DMS79 treated with DMSO at 0.1 percent for 48 hours (cell line): ENCODE data around the gene GLRX5.
A peak's percentile ranks its signal among the peaks of the same experiment; 100 is the strongest.
"Not testable (repeated sequence)": the region's sequence is repeated elsewhere in the genome, so short reads cannot be mapped to it uniquely, and the experiment has no call there.

Experiments
- DNase-seq: peaks from one replicate; lab custom pipeline; 2025; lab: John Stamatoyannopoulos, UW

Gene GLRX5

DNA sequence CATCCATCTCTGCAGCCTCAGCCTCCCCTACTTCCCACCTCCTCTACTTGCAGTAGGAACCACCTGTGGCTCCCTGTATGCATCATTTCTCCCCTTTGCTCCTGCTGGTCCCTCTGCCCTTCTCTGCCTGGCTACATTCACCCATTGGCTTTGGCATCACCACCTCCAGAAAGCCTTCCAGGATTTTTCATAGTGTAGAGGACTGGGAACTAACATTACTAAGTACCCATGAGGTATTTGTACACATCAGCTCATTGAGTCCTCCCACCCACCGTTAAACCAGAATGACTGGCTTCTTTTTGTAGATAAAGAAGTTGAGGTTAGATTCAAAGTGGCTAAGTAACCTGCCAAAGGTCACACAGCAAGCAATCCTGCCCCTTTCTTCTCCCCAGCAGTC is 35.5 kb upstream of the GLRX5 start:
- no peak for DNase-seq

DNA sequence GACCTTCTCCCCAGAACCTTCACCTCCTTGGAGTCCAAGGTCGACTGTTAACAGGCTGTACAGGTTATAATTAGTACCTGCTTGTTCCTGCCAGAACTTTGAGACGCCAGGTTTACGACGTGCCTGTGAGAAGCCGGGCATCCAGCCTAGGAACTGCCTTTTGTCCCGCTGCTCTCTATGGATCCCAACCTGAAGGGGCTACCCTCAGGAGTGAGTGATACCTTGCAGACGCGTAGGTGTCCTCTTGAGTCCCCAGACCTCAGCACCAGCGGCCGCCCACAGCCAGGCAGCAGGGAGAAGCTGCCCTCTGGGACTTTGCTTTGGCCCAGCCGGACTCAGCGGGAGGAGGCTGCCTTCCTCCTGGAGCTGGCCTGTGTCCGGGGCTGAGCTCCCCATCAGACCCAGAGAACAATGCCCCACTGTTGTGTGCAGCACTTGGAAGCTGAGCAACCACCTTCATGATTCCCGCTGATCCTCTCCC is 34.6 kb upstream of the GLRX5 start:
- no peak for DNase-seq

DNA sequence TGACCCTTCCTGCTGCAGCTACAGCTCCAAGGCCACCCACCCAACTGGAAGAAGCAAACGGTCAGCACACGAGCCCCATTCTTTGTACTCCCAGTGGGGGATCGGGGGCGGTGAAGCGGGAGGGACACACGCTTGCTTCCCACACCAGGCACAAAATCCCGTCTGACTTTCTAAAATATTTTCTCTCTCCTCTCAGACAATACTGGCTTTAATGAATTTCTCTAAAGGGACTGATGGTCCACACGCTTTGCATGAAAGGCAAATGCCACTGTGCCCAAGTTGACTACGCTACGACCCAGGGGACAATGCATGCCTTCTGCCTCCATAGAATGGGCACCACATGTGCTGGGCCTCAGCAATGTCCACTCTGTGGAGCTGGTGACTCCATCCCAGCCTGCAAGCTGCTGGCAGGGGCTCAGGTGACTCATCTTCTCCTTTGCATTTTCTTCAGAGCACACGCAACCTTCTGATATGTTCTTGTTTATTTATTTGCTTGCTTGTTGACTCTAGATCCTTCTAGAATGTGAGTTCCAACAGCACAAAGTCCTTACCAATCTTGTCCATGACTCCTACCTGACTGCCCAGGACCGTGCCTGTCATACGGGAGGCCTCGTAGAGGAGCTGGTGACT is 34.0 kb upstream of the GLRX5 start:
- DNase-seq, result no peak

DNA sequence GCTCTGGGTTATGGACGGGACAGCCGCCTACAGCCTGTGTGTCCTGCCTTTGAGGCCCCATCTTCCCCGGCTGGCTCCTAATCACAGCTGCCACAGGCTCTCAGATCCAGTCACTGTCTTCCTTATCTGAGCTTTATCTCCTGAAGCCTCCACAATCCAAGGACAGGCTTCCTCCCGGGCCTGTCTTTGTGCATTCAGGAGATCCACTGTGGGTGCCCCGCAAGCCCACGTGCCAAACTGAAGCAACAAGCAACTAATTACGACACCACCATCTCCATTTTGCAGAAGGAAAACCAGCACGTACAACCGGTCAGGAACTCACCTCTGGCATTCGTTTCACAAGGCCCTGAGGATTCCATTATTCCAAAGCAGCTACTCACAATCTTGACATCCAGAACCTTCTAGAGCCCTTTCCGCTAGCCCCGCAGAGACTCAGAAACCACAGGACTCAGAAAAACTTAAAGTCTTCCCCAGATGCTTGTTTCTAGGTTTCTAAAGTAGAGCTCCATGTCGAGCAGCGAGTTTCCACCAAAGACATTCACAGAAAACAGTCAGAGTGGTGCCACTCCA is 32.4 kb upstream of the GLRX5 start:
- no peak for DNase-seq

DNA sequence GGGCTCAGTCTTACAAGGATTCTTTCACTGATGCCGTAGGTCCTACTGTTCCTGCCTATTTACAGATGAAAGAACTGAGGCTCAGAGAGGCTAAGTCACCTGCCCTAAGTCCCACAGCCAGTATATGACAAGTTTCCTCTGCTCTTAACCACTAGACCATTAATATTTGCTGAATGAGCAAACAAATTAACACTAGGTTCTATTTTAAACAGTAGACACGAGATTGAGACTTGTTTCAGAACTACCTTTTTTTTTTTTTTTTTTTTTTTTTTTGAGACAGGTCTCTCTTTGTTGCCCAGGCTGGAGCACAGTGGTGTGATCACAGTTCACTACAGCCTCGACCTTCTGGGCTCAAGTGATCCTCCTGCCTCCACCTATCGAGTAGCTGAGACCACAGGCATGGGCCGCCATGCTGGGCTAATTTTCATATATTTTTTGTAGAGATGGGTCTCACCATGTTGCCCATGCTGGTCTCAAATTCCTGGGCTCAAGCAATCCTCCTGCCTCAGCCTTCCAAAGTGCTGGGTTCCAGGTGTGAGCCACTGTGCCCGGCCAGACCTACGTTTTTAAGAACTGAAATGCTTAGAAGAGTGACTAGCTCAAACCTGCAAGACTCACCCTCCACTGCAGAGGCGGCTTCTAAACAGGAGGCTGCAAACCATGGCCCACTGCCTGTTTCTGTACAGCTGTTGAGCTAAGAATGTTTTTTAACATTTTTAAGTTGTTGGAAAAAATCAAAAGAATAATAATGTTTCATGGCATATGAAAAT is 31.3 kb upstream of the GLRX5 start:
- no peak for DNase-seq

DNA sequence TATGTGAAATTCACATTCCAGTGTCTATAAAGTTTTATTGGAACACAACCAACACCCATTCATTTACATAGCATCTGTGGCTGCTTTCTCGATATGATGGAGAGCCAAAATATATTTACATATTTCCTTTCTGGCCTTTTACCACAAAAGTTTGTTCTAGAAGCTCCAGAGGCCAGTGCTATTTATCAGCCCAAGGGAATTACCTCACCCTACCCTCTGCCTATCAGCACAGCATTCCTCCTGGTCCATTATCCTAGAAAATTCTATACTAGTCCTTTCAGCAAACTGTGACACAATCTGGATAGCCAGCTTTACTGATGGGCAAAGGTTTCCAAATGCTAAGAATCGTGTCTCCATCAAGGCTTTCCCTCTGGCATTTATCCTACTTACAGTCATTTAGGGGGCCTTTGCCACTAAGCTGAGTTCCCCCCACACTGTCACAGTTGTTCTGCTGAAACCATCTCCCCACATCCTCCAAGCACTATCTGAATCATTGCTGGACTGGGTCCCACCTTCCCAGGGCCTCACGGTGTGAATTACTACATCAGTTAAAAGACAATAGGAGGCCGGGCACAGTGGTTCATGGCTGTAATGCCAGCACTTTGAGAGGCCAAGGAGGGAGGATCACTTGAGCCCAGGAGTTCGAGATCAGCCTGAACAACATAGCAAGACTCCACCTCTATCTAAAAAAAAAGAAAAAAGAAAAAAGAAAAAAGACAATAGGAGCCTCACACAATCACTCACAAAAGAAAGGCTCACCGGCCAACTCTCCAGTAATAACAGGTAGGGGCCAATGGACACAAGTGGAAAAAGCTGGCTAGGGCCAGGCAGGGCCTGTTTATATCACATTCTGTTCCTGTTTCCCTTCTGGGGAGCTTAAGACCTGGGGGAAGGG is 30.5 kb upstream of the GLRX5 start:
- DNase-seq, result no peak

DNA sequence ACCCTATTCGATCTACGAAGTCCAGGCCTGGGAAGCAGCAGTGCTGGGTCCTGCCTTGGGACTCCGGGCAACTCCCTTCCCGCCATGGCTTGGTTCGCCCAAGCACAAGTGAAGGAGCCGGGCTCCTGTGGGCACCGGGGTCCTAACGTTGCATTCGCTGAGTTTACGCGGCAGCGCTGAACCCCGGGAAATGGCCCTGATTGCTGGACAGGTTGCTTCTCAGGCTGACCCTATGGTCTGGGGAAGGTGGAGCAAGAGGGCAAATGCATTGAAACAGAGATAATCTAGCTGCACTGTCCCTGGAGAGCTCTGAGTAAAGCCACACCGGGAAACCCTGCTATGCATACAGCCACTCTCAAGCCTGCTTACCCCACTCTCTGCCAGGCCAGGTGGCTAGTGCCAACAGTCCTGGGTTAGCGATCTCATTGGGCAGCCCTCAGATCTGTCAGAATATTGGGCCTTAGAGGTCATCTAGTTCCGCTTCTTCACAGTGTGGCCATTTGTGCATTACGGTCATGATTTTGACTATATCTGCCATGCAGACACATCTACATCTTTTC is 29.7 kb upstream of the GLRX5 start:
- no peak for DNase-seq

DNA sequence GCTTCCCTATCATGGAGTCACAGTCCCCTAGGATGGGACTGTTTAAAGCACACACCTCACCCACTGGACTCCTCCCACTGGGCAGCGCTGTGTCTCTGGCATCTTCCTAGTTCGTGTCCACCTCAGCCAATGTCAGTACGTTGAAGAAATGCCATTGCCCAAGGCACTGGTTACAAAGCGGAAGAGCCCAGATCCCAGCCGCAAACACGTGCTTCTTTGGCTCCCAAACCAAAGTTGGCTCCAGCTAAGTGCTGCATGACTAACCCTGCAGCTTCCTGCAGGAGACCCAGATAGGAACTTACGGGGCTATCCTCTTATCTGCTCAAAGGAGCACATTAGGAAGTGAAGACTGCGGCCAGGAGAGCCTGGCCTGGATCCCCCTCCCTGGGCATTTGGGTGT is 27.7 kb upstream of the GLRX5 start:
- no peak for DNase-seq

DNA sequence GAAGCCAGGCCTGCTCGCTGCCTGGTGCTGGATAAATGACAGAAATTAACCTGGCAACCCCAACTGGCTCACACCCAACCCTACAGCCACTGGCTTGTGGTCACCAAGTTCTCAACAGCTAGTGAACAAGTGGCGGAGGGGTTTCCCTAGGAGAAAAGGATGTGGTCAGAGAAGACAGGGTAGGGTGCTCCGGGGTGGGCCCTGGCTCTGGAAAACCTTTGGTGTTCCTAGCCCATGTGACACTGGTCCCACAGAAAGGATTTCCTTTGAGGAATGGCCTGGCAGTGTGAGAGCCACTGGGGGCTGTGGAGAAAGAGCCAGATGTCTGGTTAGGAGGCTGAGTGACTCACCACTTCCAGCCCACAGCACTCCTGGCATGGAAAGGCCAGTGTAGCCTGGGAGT is 27.1 kb upstream of the GLRX5 start:
- peak; percentile 59 for DNase-seq

DNA sequence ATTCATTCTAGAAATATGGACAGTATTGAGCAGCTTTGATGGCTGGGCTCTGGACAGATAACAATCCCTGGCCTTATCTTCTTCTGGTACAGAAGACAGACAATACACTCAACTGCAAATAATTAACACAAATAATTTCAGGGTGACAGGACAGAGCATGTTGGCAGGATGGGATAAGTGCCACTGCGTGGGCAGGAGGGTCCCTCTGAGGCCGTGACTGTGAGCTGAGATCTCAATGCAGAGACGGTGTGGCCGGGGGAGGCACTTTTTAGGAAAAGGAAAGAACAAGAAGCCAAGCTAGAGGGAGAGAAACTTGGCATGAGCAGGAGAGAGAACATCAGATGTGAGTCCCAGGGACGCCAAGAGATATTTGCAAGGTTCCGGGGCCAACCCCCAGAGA is 26.5 kb upstream of the GLRX5 start:
- no peak for DNase-seq

DNA sequence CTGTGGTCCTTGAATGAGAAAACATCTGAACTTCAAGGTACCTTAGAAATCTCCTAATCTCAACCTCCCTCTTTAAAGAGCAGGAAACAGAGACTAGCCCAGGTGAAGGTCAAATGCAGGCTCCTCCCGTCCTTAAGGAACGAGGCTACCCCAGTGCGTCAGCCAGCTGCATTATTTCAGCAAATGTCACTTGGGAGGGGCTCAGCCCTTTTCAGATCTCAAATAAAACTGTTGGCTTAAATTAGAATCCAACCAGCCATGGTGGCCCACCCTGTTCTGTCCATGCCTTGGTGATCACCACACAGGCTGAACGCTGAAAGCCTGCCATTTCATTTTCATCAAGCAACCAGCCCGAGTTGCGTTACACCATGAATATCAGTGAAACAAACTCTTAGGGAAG is 25.4 kb upstream of the GLRX5 start:
- DNase-seq, result no peak

DNA sequence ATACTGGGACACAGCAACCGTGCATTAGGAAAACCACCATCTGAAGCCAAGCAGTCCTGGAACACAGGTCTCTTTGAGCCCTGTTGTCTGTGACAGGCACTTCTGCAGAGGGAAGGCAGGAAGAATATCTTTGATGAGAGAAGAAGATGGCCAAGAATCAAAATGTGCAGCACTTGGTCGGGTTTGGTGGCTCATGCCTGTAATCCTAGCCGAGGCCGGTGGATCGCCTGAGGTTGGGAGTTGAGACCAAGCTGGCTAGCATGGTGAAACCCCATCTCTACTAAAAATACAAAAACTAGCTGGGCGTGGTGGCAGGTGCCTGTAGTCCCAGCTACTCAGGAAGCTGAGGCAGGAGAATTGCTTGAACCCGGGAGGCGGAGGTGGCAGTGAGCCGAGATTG is 24.5 kb upstream of the GLRX5 start:
- DNase-seq, result not testable (repeated sequence)

DNA sequence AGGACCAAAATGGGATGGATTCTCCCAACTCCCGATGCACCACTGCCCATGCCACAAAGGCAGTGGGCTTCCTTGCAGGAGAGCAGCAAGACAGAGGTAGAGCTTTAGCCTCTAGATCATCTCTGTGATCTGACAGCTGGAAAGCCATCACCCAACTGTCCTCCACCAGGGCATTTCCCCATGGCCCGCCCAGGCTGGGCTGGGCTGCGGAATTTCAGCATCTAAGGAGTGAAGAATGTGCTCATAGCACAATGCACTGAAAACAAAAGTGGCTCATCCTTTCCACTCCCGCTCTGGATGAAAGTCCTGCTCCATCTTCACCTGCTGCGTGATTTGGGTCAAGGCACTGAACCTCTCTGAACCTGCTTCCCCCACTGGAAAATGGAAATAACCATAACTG is 24.0 kb upstream of the GLRX5 start:
- DNase-seq, result no peak

DNA sequence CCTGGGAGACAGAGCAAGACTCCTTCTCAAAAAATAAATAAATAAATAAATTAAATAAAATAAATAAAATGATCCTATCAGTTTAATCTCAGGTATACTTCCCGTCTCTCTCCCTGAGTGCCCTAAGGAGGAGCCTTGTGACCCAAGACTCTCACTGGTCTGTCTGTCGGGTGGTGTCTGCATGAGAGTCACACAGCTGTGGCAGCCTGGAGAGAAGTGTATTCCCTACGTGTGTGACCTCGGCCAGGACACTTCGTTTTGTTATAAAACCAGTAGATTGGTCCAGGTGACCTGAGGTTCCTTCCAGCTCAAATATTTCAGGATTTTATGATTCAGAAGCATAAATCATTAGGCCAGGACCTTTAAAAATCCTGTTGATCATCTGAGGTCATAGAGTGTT is 23.2 kb upstream of the GLRX5 start:
- DNase-seq, result no peak

DNA sequence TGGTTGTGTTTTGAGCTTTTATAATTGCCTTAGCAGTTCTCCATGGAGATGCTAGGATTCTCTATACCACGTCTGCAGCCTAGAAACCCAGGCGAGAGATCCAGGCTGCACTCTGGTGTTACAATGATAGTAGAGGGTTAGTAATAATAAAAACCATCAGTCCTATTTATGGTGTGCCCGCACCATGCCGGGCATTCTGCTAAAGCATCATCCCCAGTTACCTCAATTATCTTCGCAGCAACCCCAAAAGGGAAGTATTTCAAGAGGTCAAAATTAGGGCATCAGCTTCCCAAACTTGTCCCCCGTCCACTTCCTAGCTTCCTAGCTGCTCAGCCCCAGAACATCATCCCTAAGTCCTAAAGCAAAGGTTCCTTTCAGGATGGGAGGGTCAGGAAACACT is 21.6 kb upstream of the GLRX5 start:
- DNase-seq, result no peak

DNA sequence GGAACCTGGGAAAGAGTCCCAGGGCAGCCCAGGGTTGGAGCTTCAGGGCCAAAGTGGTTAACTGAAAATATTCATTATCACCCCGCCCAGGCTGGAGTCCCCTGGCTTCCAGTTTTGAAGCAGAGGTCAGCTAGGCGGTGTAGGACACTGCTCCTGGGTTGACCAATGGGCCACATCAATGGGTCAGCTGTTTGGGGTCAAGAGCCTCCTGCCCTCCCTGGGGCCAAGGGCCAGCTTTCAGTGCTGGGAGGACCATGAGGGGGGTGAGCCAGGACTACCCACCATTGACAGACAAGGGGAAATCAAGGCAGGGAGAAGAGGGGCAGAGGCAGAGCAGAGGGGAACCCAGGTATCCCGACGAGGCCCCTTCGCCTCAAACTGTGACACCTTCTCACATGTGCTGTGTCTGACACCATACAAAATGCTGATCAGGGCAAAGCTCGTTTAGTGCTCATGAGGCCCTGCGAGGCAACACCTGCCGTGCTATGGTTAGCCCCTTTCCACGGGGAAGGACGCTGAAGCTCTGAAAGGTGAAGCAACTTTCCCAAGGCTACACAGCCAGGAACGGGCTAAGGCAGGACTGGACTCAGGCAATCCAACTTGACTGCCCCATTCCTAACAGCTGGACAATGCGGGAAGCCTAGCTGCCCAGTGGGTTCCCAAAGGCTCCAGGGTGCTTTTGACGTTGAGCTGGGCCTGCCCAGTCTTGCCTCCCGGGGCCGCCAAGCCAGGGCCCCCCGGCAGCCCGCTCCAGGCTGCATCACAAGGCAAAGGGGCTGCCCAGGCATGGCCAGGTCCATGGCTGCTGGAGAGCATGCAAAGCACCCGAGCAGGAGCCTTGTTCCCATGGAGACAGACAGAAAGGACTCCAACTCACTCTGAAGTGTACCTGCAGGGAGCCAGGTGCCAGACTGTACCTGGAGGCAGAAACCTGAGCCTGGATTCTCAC is 20.4 kb upstream of the GLRX5 start:
- DNase-seq, result peak; percentile 98

DNA sequence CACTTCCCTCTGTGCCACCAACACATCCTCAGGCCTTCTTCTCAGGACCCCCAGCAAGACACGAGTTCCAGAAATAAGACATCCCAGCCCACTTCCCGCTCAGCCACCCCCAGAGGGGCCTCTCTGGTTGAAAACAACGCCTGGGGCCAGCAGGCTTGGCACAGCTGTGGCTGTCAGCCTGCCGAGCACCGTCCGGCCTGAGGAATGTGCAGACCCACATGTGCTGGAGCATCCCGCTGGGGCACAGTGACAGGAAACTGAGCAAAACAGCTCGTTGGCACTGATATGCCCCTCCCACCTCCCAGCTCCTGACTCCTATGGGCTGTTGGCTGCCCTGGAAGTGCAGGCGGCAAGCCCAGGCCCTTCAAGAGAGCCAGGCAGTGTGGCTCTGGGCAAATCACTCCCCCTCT is 19.8 kb upstream of the GLRX5 start:
- DNase-seq, result peak; percentile 87

DNA sequence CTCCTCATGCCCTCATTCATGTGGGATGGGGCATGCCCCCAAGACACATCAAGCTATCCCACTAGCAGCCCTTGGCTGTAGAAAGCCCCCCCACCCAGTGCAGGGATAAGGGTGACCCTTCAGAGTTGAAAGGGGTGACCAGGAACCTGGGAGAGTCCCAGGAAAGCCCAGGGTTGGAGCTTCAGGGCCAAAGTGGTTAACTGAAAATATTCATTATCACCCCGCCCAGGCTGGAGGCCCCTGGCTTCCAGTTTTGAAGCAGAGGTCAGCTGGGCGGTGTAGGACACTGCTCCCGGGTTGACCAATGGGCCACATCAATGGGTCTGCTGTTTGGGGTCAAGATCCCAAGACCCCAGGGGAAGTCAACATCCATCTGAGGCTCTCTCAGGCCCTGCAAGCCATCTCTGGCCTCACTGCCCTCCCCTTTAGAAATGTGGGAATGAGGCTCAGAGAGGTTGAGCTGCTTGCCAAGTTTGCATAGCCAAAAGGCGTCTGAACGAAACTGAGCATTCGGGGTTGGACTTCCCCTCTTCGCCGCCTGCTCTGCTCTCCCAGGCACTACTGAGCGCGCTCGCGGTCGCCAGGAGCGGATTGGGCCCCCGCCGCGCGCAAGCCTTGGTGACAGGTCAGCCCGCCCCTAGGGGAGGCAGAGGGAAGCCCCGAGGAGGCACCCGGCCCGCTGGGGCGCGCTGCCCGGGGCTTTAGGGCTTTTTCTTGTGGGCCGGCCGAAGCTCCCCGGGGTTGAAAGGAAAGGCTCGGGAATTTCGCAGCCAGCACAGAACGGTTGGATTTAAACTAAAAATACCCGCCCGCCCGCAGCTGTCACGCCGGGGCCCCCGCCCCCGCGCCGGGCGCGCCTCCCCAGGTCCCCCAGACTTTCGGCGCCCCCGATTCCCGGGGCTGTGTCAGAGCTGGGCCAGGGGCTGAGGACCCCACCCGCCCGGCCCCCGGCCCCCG is 19.0 kb upstream of the GLRX5 start:
- peak; percentile 80 for DNase-seq

DNA sequence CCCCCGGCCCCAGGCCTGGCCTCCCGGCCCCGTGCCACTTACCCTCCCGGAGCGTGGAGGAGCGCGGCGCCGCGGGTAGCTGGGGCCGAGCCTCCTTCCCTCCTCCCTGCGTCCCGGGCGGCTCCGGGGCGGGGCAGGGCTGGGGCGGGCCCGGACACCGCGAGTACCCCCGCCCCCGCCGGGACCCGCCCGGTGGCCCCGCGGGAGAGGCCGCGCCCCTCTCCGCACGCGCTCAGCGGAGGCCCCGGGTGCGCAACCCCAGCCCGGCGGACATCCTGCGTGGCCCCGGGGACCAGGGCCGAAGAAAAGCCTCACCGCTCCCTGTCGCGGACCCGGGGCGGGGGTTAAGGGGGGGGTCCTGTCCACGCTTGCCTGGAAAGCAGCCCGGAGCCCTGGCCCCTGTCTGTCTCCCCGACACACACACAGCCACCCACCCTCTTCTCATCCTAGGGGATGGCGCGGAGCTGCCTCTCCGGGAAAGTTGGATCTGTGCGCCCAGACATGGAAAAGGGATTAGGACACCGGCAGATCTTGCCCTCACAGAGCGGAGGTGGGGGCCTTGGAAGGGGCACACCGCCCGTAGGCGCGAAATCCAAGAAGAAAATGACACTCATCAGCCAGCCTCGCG is 18.2 kb upstream of the GLRX5 start, which contains the start of gene SYNE3:
TSS of gene SYNE3 (minus strand) at position 97 of the 628 bp plus-strand sequence. CDS start 40,829 bp downstream, outside the sequence.
- no peak for DNase-seq
